Upper lobe of left lung (tissue), 6 donors: ENCODE data around the gene CCND2. TPM values are rescaled to one million over a fixed set of nuclear protein-coding genes. Genes with fewer than 3 reads are reported as not detected.

Source experiments
- ATAC-seq, 2 donors: fragments of 200-7000 bp; cut with Tn5 transposase; one replicate each; pipeline ENCODE4 v1.9.1; 2022; ENCODE audit warnings: mild to moderate bottlenecking in 2 of 2, moderate library complexity in 2 of 2; ENCODE audit not compliant: low FRiP score in 2 of 2
- DNase-seq, 2 donors: peaks; one replicate each; pipeline ENCODE4 v3.0.0-alpha.2; 2019 to 2020
- H3K27ac ChIP-seq, 4 donors: fragments of 200-600 bp; sonication (generic); one replicate each; pipeline ENCODE4 v1.5.1; 2016 to 2019
- H3K27me3 ChIP-seq, 4 donors: fragments of 200-600 bp; sonication (generic); one replicate each; pipeline ENCODE4 v1.5.1; 2017 to 2019
- H3K36me3 ChIP-seq, 4 donors: fragments of 200-600 bp; sonication (generic); one replicate each; pipeline ENCODE4 v1.5.1; 2016 to 2019
- H3K4me1 ChIP-seq, 4 donors: fragments of 200-600 bp; sonication (generic); one replicate each; pipeline ENCODE4 v1.5.1; 2018 to 2019
- H3K4me3 ChIP-seq, 4 donors: fragments of 200-600 bp; sonication (generic); one replicate each; pipeline ENCODE4 v1.5.1; 2017 to 2019; ENCODE audit warnings: mild to moderate bottlenecking in 2 of 4, moderate library complexity in 1 of 4
- H3K9me3 ChIP-seq, 4 donors: fragments of 200-600 bp; sonication (generic); one replicate each; pipeline ENCODE4 v1.5.1; 2018 to 2019
- CTCF ChIP-seq, 6 experiments: fragments of 450-650 bp in 4 of 6; fragments of 200-600 bp in 2 of 6; sonication (generic) in 2 of 6; IDR thresholded peaks; one replicate each; pipeline ENCODE4 v1.5.1; 2016 to 2019; ENCODE audit warnings: antibody characterized with exemption in 6 of 6
- EP300 ChIP-seq, 4 donors: sonication (generic); formaldehyde crosslinking; IDR thresholded peaks; one replicate each; pipeline ENCODE4 v1.5.1; 2017; ENCODE audit warnings: antibody characterized with exemption in 4 of 4, control low read depth in 2 of 4
- POLR2A ChIP-seq, 4 donors: fragments of 450-650 bp; IDR thresholded peaks; one replicate each; pipeline ENCODE4 v1.5.1; 2016 to 2017; ENCODE audit warnings: antibody characterized with exemption in 4 of 4, mild to moderate bottlenecking in 2 of 4
- POLR2AphosphoS5 ChIP-seq, 2 donors: sonication (generic); formaldehyde crosslinking; IDR thresholded peaks; one replicate each; pipeline ENCODE4 v1.5.1; 2017; ENCODE audit warnings: antibody characterized with exemption in 2 of 2
- WGBS, 2 donors: methylation state at CpG; one replicate each; pipeline ENCODE4 v1.1.5; 2017 to 2018; 5-methylcytosine and 5-hydroxymethylcytosine counted together
- total RNA-seq, 6 donors: library from RNA; depleted of rRNA in 4 of 6; stranded (reverse); fragments of >200 nt in 4 of 6; gene quantifications; one replicate each; pipeline versions ENCODE4 v1.1.0 to v1.2.1, GENCODE V29; 2016 to 2021
- donor health status: DM: no; HTN: no; CAD: no; lungs with moderate emphysema.
- donor health status: DM: no; HTN: yes; CAD: no; lungs with severe emphysema.

CCND2 gene
- total RNA-seq, 6 donors from 2014 or later: 47.1 to 101 (median 64.6) TPM

GRCh38 chr12:4312251-4312650, 38.7 kb downstream of the CCND2 start:
- Histone ChIP-seq H3K9me3 (no peaks in the 10 kb centered on the region), H3K27me3 (no peaks in the 10 kb centered on the region), H3K4me1 (peaks cover 0 to 7% (median 0%) of the 10 kb centered on the region in 4 donors), H3K27ac (no peak overlapping the region), H3K4me3 (no peak overlapping the region), H3K36me3 (no peaks in the 10 kb centered on the region)
- TF ChIP-seq CTCF (IDR thresholded peaks at IDR 0.05): no peak
- no peak for TF ChIP-seq EP300 (IDR thresholded peaks at IDR 0.05)
- TF ChIP-seq POLR2AphosphoS5 (IDR thresholded peaks at IDR 0.05): no peak
- no peak for TF ChIP-seq POLR2A (IDR thresholded peaks at IDR 0.05)
- DNase-seq (no peak), ATAC-seq (no peak)
- 90 to 100% methylated on average over 2 of the region's 2 CpGs for WGBS, 2 donors

- ATAC-seq: peak; percentile 61 to 63
- peak overlapping the region; percentile 62 to 97 (median 87) for H3K4me3 ChIP-seq
- H3K9me3 ChIP-seq: no peaks in the 10 kb centered on the region
- WGBS, 2 donors: 0% methylated on average over 10 to 13 of the region's 13 CpGs
- H3K27me3 ChIP-seq: no peaks in the 10 kb centered on the region
- TF ChIP-seq CTCF (IDR thresholded peaks at IDR 0.05) (no peak), POLR2A (IDR thresholded peaks at IDR 0.05) (no peak), POLR2AphosphoS5 (IDR thresholded peaks at IDR 0.05) (no peak), EP300 (IDR thresholded peaks at IDR 0.05) (no peak)
- peaks cover 6 to 24% (median 12%) of the 10 kb centered on the region in 4 donors for H3K4me1 ChIP-seq
- H3K27ac ChIP-seq: peak overlapping the region; percentile 87 to 94 (median 88)
- no peak for DNase-seq
- no peaks in the 10 kb centered on the region for H3K36me3 ChIP-seq
These were observed 46.9 kb downstream of the CCND2 start for GRCh38 chr12:4320497-4320852.

- DNase-seq (peak; percentile 95 to 98), ATAC-seq (peak; percentile 100)
- WGBS, 2 donors: 0% methylated on average over 10 to 32 of the region's 76 CpGs
- no peaks in the 10 kb centered on the region for H3K36me3 ChIP-seq
- peak within 1 kb of the TSS; percentile 87 to 94 (median 88) for H3K27ac ChIP-seq
- H3K4me1 ChIP-seq: peaks cover 6 to 24% (median 12%) of the 10 kb centered on the region in 4 donors
- TF ChIP-seq EP300 (IDR thresholded peaks at IDR 0.05): peak in 1 of 4 donors; percentile 56
- TF ChIP-seq CTCF (IDR thresholded peaks at IDR 0.05): peak in 1 of 6 experiments; percentile 9
- TF ChIP-seq POLR2A (IDR thresholded peaks at IDR 0.05): peak in 3 of 4 donors; percentile 82 to 96 (median 90)
- TF ChIP-seq POLR2AphosphoS5 (IDR thresholded peaks at IDR 0.05): peak; percentile 83 to 87
- no peaks in the 10 kb centered on the region for H3K9me3 ChIP-seq
- no peaks in the 10 kb centered on the region for H3K27me3 ChIP-seq
- peak within 1 kb of the TSS; percentile 84 to 97 (median 88) for H3K4me3 ChIP-seq
These were observed 47.5 kb downstream of the CCND2 start, which contains the start of gene TIGAR for GRCh38 chr12:4320853-4321701. TIGAR (plus strand) TSS chr12:4321213; CDS start chr12:4321272, 59 bp downstream.

DNA sequence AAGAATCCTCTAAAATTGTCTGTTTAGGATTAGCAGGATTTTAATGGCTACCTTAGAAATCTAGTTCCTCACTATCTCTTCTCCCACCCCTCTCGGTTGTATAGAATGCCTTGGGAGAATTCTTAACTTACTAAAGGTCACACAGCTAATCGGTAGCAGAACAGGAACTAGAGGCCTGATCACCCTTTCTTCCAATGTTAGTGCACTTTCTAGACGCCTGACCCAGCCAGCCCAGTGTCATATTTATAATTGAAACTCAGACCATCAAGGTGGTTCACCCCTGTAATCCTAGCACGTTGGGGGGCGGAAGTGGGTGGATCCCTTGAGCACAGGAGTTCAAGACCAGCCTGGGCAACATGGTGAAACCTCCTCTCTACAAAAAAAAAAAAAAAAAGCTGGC, 49.2 kb downstream of the CCND2 start:
- Histone ChIP-seq H3K4me3 (no peak overlapping the region), H3K27ac (no peak overlapping the region)

More for the DNA sequence above, 49.2 kb downstream of the CCND2 start:
- 72 to 84% methylated on average over 5 of the region's 5 CpGs for WGBS, 2 donors
- H3K4me1 ChIP-seq: peaks cover 6 to 24% (median 12%) of the 10 kb centered on the region in 4 donors
- no peaks in the 10 kb centered on the region for H3K9me3 ChIP-seq
- no peaks in the 10 kb centered on the region for H3K27me3 ChIP-seq
- no peak for DNase-seq
- no peak for TF ChIP-seq POLR2A (IDR thresholded peaks at IDR 0.05)
- no peak for TF ChIP-seq EP300 (IDR thresholded peaks at IDR 0.05)
- TF ChIP-seq CTCF (IDR thresholded peaks at IDR 0.05): no peak
- TF ChIP-seq POLR2AphosphoS5 (IDR thresholded peaks at IDR 0.05): no peak
- H3K36me3 ChIP-seq: no peaks in the 10 kb centered on the region
- ATAC-seq: no peak

Other genes with a start within 250 kb of the CCND2 start
- 10 to 100 TPM in 3 of 6 donors, 1 to 10 TPM in 3; 4.9 to 19.5 (median 10.4) TPM for gene TIGAR, start 47.5 kb downstream of the CCND2 start, total RNA-seq
- not detected for gene FGF23, start 106.0 kb downstream of the CCND2 start, total RNA-seq
- gene FGF6, start 172.1 kb downstream of the CCND2 start, total RNA-seq: not detected